Amniotic stem cell (primary cell): Measurements from ENCODE around the gene NEUROD2.

Experiments used
- DNase-seq: peaks from one replicate; lab custom pipeline; 2025; lab: John Stamatoyannopoulos, UW

The NEUROD2 gene

GRCh38 chr17:39634384-39634871, 26.7 kb upstream of the NEUROD2 start:
- no peak for DNase-seq

- DNase-seq, result no peak
Observed at GRCh38 chr17:39633570-39634183, 26.0 kb upstream of the NEUROD2 start.

GRCh38 chr17:39632153-39632941, 24.6 kb upstream of the NEUROD2 start:
- no peak for DNase-seq

GRCh38 chr17:39631403-39631802, 23.7 kb upstream of the NEUROD2 start:
- DNase-seq, result no peak

- DNase-seq, result no peak
Observed at GRCh38 chr17:39629898-39630297, 22.2 kb upstream of the NEUROD2 start.

- DNase-seq, result no peak
Observed at GRCh38 chr17:39629494-39629880, 21.8 kb upstream of the NEUROD2 start.

- DNase-seq, result no peak
Observed at GRCh38 chr17:39628655-39629493, 21.2 kb upstream of the NEUROD2 start.

GRCh38 chr17:39627712-39628516, 20.2 kb upstream of the NEUROD2 start:
- DNase-seq, result no peak

GRCh38 chr17:39627047-39627711, 19.5 kb upstream of the NEUROD2 start:
- no peak for DNase-seq

- no peak for DNase-seq
Observed at GRCh38 chr17:39626171-39627046, 18.7 kb upstream of the NEUROD2 start, which contains the start of gene PPP1R1B. Gene PPP1R1B (plus strand): TSS chr17:39626952. CDS start chr17:39627393, 441 bp downstream.

GRCh38 chr17:39625198-39625785, 17.6 kb upstream of the NEUROD2 start:
- DNase-seq, result no peak

- no peak for DNase-seq
Observed at GRCh38 chr17:39624313-39624712, 16.6 kb upstream of the NEUROD2 start.

- peak; percentile 18 for DNase-seq
Observed at GRCh38 chr17:39623356-39623950, 15.7 kb upstream of the NEUROD2 start.

GRCh38 chr17:39622380-39623006, 14.8 kb upstream of the NEUROD2 start:
- DNase-seq, result no peak

GRCh38 chr17:39621523-39622379, 14.0 kb upstream of the NEUROD2 start:
- peak; percentile 74 for DNase-seq

GRCh38 chr17:39619786-39620101, 12.0 kb upstream of the NEUROD2 start:
- no peak for DNase-seq

GRCh38 chr17:39618956-39619785, 11.5 kb upstream of the NEUROD2 start:
- DNase-seq, result no peak
